D341Med (cell line): ENCODE measurements around the gene CCDC74A.
"Not testable (repeated sequence)": the region's sequence is repeated elsewhere in the genome, so short reads cannot be mapped to it uniquely, and the experiment has no call there.

Experiments used
- DNase-seq: peaks from one replicate; pipeline ENCODE4 v3.0.0; 2012; ENCODE audit warnings: low spot score

Gene CCDC74A

GRCh38 chr2:131566371-131566770 lies 38.7 kb downstream of the CCDC74A start:
- no peak for DNase-seq

GRCh38 chr2:131567891-131568290 lies 40.2 kb downstream of the CCDC74A start:
- DNase-seq = no peak

- not testable (repeated sequence) for DNase-seq
Observed at GRCh38 chr2:131568401-131568800, 40.7 kb downstream of the CCDC74A start.

GRCh38 chr2:131572175-131572574 lies 44.5 kb downstream of the CCDC74A start:
- no peak for DNase-seq

GRCh38 chr2:131577812-131578211 lies 50.1 kb downstream of the CCDC74A start:
- no peak for DNase-seq

GRCh38 chr2:131580187-131580586 lies 52.5 kb downstream of the CCDC74A start:
- no peak for DNase-seq
